B cell (primary cell): ENCODE measurements around the gene DCLK1. TPM values are rescaled to one million over a fixed set of nuclear protein-coding genes. Genes with fewer than 3 reads are reported as not detected.

ENCODE experiments used
- ATAC-seq: fragments of 200-7000 bp; cut with Tn5 transposase; one replicate; pipeline ENCODE4 v1.10.0; 2021; ENCODE audit warnings: low read depth, mild to moderate bottlenecking, moderate number of reproducible peaks, moderate library complexity
- CTCF ChIA-PET: fragments of 350-600 bp; sonication (Branson Sonifier 250); formaldehyde crosslinking; loops from one replicate; lab custom pipeline; 2021; ENCODE audit warnings: antibody characterized with exemption, inconsistent platforms; lab: Charles Lee
- POLR2A ChIA-PET: fragments of 350-600 bp; sonication (Branson Sonifier 250); formaldehyde crosslinking; loops from one replicate; lab custom pipeline; 2021; ENCODE audit warnings: antibody characterized with exemption; lab: Charles Lee
- DNase-seq: peaks from one replicate; pipeline ENCODE4 v3.0.0; 2013
- H2AFZ ChIP-seq: 2 replicates; pipeline ENCODE4 v1.6.1; 2012; ENCODE audit warnings: mild to moderate bottlenecking, low read depth, low read length; ENCODE audit not compliant: insufficient read depth, poor library complexity, severe bottlenecking
- H3K27ac ChIP-seq, 2 donors: 1 replicate in 1 of 2; 2 replicates in 1 of 2; pipeline ENCODE4 v1.5.1; 2012 to 2013; ENCODE audit warnings: low read length in 2 of 2, mild to moderate bottlenecking in 2 of 2, moderate library complexity in 1 of 2
- H3K27me3 ChIP-seq, 4 experiments: fragments of 200-600 bp in 1 of 4; sonication (generic) in 1 of 4; replicated peaks in 1 of 4; 1 replicate in 2 of 4; 2 replicates in 2 of 4; pipeline versions ENCODE4 v1.6.1 to v1.7.0; 2013 to 2016; ENCODE audit warnings: low read length in 3 of 4, mild to moderate bottlenecking in 2 of 4, mixed read lengths in 1 of 4, moderate library complexity in 1 of 4; ENCODE audit not compliant: insufficient read depth in 4 of 4, control insufficient read depth in 3 of 4; ENCODE audit errors: control extremely low read depth in 1 of 4
- H3K36me3 ChIP-seq, 2 experiments: replicated peaks in 1 of 2; 1 replicate in 1 of 2; 2 replicates in 1 of 2; pipeline versions ENCODE4 v1.6.1 to v1.7.1; 2013; ENCODE audit warnings: low read length in 1 of 2; ENCODE audit not compliant: insufficient read depth in 2 of 2, control insufficient read depth in 1 of 2; ENCODE audit errors: control extremely low read depth in 1 of 2, extremely low read depth in 1 of 2
- H3K4me1 ChIP-seq, 2 donors: fragments of 200-600 bp in 1 of 2; sonication (generic) in 1 of 2; 1 replicate in 1 of 2; 2 replicates in 1 of 2; pipeline versions ENCODE4 v1.5.1 to v1.6.1; 2013 to 2017; ENCODE audit warnings: low read length in 2 of 2; ENCODE audit not compliant: control insufficient read depth in 2 of 2, insufficient read depth in 2 of 2
- H3K4me2 ChIP-seq: replicated peaks from 2 replicates; pipeline ENCODE3; 2012; ENCODE audit warnings: mild to moderate bottlenecking, low read depth, low read length; ENCODE audit not compliant: poor library complexity, severe bottlenecking
- H3K4me3 ChIP-seq, 5 experiments: fragments of 200-600 bp in 1 of 5; sonication (generic) in 1 of 5; 1 replicate in 3 of 5; 2 replicates in 2 of 5; pipeline versions ENCODE4 v1.5.1 to v1.7.0; 2011 to 2016; ENCODE audit warnings: low read length in 4 of 5, mild to moderate bottlenecking in 4 of 5, low read depth in 2 of 5, control low read depth in 1 of 5, moderate library complexity in 1 of 5; ENCODE audit not compliant: insufficient read depth in 1 of 5; ENCODE audit errors: control extremely low read depth in 1 of 5, extremely low read depth in 1 of 5
- H3K79me2 ChIP-seq: fragments of 200-600 bp; sonication (generic); one replicate; pipeline ENCODE4 v1.6.0; 2016; ENCODE audit warnings: low read length; ENCODE audit not compliant: control insufficient read depth, insufficient read depth
- H3K9ac ChIP-seq: fragments of 200-600 bp; sonication (generic); 2 replicates; pipeline ENCODE4 v1.6.1; 2017; ENCODE audit warnings: mild to moderate bottlenecking, low read length, moderate library complexity
- H3K9me3 ChIP-seq, 3 donors: one replicate each; pipeline versions ENCODE4 v1.6.1 to v1.7.1; 2013; ENCODE audit warnings: low read length in 2 of 3; ENCODE audit not compliant: control insufficient read depth in 2 of 3, insufficient read depth in 1 of 3; ENCODE audit errors: control extremely low read depth in 1 of 3
- H4K20me1 ChIP-seq: 2 replicates; pipeline ENCODE4 v1.6.0; 2012; ENCODE audit warnings: mild to moderate bottlenecking, low read length; ENCODE audit not compliant: insufficient read depth, control insufficient read depth, poor library complexity, severe bottlenecking
- H3K27ac Mint-ChIP-seq: one replicate; pipeline ENCODE4 v1.8.0; 2021; ENCODE audit warnings: mixed read lengths
- H3K27me3 Mint-ChIP-seq: one replicate; pipeline ENCODE4 v1.8.0; 2021; ENCODE audit warnings: mixed read lengths
- H3K4me1 Mint-ChIP-seq: one replicate; pipeline ENCODE4 v1.8.0; 2021; ENCODE audit warnings: mixed read lengths
- H3K4me3 Mint-ChIP-seq: one replicate; pipeline ENCODE4 v1.8.0; 2021; ENCODE audit warnings: mixed read lengths
- H3K9me3 Mint-ChIP-seq: one replicate; pipeline ENCODE4 v1.8.0; 2022; ENCODE audit warnings: mixed read lengths; ENCODE audit not compliant: insufficient read depth
- CTCF ChIP-seq: fragments of 200-600 bp; IDR thresholded peaks from one replicate; pipeline ENCODE4 v1.8.0; 2022; ENCODE audit warnings: antibody characterized with exemption, mild to moderate bottlenecking
- EZH2 ChIP-seq: IDR thresholded peaks from 2 replicates; pipeline ENCODE4 v1.6.1; 2012; ENCODE audit warnings: borderline replicate concordance, low read depth, mild to moderate bottlenecking, moderate library complexity, low read length; ENCODE audit not compliant: insufficient read depth, poor library complexity, severe bottlenecking
- WGBS: methylation state at CpG from one replicate; pipeline ENCODE4 v1.1.5; 2013; ENCODE audit warnings: missing lambda C conversion rate; ENCODE audit not compliant: insufficient coverage; 5-methylcytosine and 5-hydroxymethylcytosine counted together
- intact Hi-C: fragments of 100-400 bp; cut with micrococcal nuclease; formaldehyde crosslinking; loops from one replicate; pipeline ENCODE4 v1.10.0; 2022
- polyA plus RNA-seq: library from polyadenylated mRNA; depleted of rRNA; stranded (reverse); fragments of >200 nt; gene quantifications from 2 replicates; pipeline ENCODE4 v1.2.3, GENCODE V29; 2012
- total RNA-seq, 2 donors: library from RNA; stranded (reverse); fragments of 120-200 nt in 1 of 2; gene quantifications; 1 replicate in 1 of 2; 2 replicates in 1 of 2; pipeline versions ENCODE4 v1.2.3 to v1.2.4, GENCODE V29; 2013 to 2022

Gene DCLK1
- total and polyA plus RNA-seq, 2 donors (not counting 1 experiment from before 2014, with no cell fraction given), result not detected

- ATAC-seq (no peak), DNase-seq (no peak)
- H3K27ac ChIP-seq, result no peak overlapping the region
- no peak overlapping the region for H3K9ac ChIP-seq
- H3K27me3 ChIP-seq, result no peaks in the 10 kb centered on the region
- Mint-ChIP-seq H3K4me1 (no peaks in the 10 kb centered on the region), H3K27ac (no peak overlapping the region), H3K4me3 (no peak overlapping the region), H3K9me3 (no peaks in the 10 kb centered on the region), H3K27me3 (no peaks in the 10 kb centered on the region)
- peaks cover 0 to 3% (median 0%) of the 10 kb centered on the region in 3 donors for H3K9me3 ChIP-seq
- no peak overlapping the region for H2AFZ ChIP-seq
- WGBS, result 100% methylated on average over 2 of the region's 4 CpGs
- H3K4me3 ChIP-seq, result no peak overlapping the region
- ChIA-PET POLR2A (no interaction called here), CTCF (no interaction called here)
- no peaks in the 10 kb centered on the region for H3K79me2 ChIP-seq
- TF ChIP-seq EZH2 (no peak), CTCF (no peak)
- H3K36me3 ChIP-seq, result no peaks in the 10 kb centered on the region
- H3K4me2 ChIP-seq, result no peak overlapping the region
- intact Hi-C loops, result no loop called here
- no peaks in the 10 kb centered on the region for H4K20me1 ChIP-seq
- no peaks in the 10 kb centered on the region for H3K4me1 ChIP-seq
Measured at GRCh38 chr13:35841060-35841521, 290.1 kb downstream of the DCLK1 start.

GRCh38 chr13:35839806-35840205 lies 291.4 kb downstream of the DCLK1 start:
- Mint-ChIP-seq H3K4me1 (no peaks in the 10 kb centered on the region), H3K4me3 (no peak overlapping the region), H3K9me3 (no peaks in the 10 kb centered on the region), H3K27ac (no peak overlapping the region), H3K27me3 (no peaks in the 10 kb centered on the region)
- Histone ChIP-seq H3K79me2 (no peaks in the 10 kb centered on the region), H3K9me3 (peaks cover 0 to 3% (median 0%) of the 10 kb centered on the region in 3 donors), H3K27ac (no peak overlapping the region), H3K27me3 (no peaks in the 10 kb centered on the region), H3K4me2 (no peak overlapping the region), H3K4me1 (no peaks in the 10 kb centered on the region), H2AFZ (no peak overlapping the region), H3K36me3 (no peaks in the 10 kb centered on the region), H3K4me3 (no peak overlapping the region), H4K20me1 (no peaks in the 10 kb centered on the region), H3K9ac (no peak overlapping the region)
- POLR2A ChIA-PET, result no interaction called here
- no peak for ATAC-seq
- TF ChIP-seq CTCF (no peak), EZH2 (no peak)
- no peak for DNase-seq
- intact Hi-C loops, result no loop called here
- WGBS, result no CpG with 5 or more reads among the region's 5 CpGs
- CTCF ChIA-PET, result no interaction called here
